ENCODE measurements around the gene UXS1.

- no peak for TF ChIP-seq POLR2A (IDR thresholded peaks at IDR 0.05)
- TF ChIP-seq, protein P1, sequence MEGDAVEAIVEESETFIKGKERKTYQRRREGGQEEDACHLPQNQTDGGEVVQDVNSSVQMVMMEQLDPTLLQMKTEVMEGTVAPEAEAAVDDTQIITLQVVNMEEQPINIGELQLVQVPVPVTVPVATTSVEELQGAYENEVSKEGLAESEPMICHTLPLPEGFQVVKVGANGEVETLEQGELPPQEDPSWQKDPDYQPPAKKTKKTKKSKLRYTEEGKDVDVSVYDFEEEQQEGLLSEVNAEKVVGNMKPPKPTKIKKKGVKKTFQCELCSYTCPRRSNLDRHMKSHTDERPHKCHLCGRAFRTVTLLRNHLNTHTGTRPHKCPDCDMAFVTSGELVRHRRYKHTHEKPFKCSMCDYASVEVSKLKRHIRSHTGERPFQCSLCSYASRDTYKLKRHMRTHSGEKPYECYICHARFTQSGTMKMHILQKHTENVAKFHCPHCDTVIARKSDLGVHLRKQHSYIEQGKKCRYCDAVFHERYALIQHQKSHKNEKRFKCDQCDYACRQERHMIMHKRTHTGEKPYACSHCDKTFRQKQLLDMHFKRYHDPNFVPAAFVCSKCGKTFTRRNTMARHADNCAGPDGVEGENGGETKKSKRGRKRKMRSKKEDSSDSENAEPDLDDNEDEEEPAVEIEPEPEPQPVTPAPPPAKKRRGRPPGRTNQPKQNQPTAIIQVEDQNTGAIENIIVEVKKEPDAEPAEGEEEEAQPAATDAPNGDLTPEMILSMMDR (IDR thresholded peaks at IDR 0.05): no peak
Measured at GRCh38 chr2:106127282-106127771, 66.8 kb downstream of the UXS1 start.
